Measurements from ENCODE around the gene GSS.

- TF ChIP-seq EZH2 (IDR thresholded peaks at IDR 0.05) = no peak
- no peak for TF ChIP-seq RAD21 (IDR thresholded peaks at IDR 0.05; ENCODE audit: low read depth)
- no peak for TF ChIP-seq EGR1 (IDR thresholded peaks at IDR 0.05; ENCODE audit: low read depth)
- no peak for TF ChIP-seq YY1 (IDR thresholded peaks at IDR 0.05; ENCODE audit: extremely low read depth, insufficient replicate concordance, low read depth, low read length)
- no peak for TF ChIP-seq POLR2AphosphoS5 (IDR thresholded peaks at IDR 0.05; ENCODE audit: low read depth, low read length)
- TF ChIP-seq, protein P1, sequence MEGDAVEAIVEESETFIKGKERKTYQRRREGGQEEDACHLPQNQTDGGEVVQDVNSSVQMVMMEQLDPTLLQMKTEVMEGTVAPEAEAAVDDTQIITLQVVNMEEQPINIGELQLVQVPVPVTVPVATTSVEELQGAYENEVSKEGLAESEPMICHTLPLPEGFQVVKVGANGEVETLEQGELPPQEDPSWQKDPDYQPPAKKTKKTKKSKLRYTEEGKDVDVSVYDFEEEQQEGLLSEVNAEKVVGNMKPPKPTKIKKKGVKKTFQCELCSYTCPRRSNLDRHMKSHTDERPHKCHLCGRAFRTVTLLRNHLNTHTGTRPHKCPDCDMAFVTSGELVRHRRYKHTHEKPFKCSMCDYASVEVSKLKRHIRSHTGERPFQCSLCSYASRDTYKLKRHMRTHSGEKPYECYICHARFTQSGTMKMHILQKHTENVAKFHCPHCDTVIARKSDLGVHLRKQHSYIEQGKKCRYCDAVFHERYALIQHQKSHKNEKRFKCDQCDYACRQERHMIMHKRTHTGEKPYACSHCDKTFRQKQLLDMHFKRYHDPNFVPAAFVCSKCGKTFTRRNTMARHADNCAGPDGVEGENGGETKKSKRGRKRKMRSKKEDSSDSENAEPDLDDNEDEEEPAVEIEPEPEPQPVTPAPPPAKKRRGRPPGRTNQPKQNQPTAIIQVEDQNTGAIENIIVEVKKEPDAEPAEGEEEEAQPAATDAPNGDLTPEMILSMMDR (IDR thresholded peaks at IDR 0.05 in 2 of 3, conservative IDR thresholded peaks at IDR 0.05 in 1 of 3; ENCODE audit: borderline replicate concordance in 1 of 3, insufficient read depth in 1 of 3, low read depth in 2 of 3, low read length in 2 of 3) = no peak
- no peak for TF ChIP-seq ZFX (IDR thresholded peaks at IDR 0.05)
- no peak for TF ChIP-seq POLR2A (IDR thresholded peaks at IDR 0.05; ENCODE audit: borderline replicate concordance, extremely low read depth, insufficient read depth, insufficient read length)
- TF ChIP-seq ZNF274 (IDR thresholded peaks at IDR 0.05; ENCODE audit: low read depth, low read length) = no peak
- TF ChIP-seq REST (IDR thresholded peaks at IDR 0.05; ENCODE audit: low read depth) = no peak
- TF ChIP-seq SIN3A (IDR thresholded peaks at IDR 0.05; ENCODE audit: low read depth) = no peak
- TF ChIP-seq JUND (IDR thresholded peaks at IDR 0.05) = no peak
- TF ChIP-seq ATF3 (IDR thresholded peaks at IDR 0.05) = no peak
- no peak for TF ChIP-seq ELF1 (IDR thresholded peaks at IDR 0.05; ENCODE audit: borderline replicate concordance, low read depth)
These were observed 75.3 kb downstream of the GSS start for GRCh38 chr20:34880215-34880850.

Data from HCT116 (cell line).